SK-N-SH (cell line): ENCODE results near the gene KIF15. TPM values are rescaled to one million over a fixed set of nuclear protein-coding genes. Genes with fewer than 3 reads are reported as not detected.

Source experiments
- CTCF ChIA-PET: fragments of 300-600, 350-600 bp; formaldehyde crosslinking; extraction: SDS; loops from one replicate; lab custom pipeline; 2021; lab: Yijun Ruan, JAX
- POLR2A ChIA-PET: fragments of 350-600 bp; sonication (Branson Sonifier 250); formaldehyde crosslinking; extraction: SDS; loops from one replicate; lab custom pipeline; 2020; ENCODE audit warnings: antibody characterized with exemption, inconsistent platforms; lab: Yijun Ruan, JAX
- DNase-seq: peaks from one replicate; pipeline ENCODE4 v3.0.0; 2012
- H2AFZ ChIP-seq: fragments of 200-600 bp; sonication (generic); 2 replicates; pipeline ENCODE4 v1.8.1; 2016; ENCODE audit warnings: antibody characterized with exemption, mild to moderate bottlenecking, low read depth
- H3F3A ChIP-seq: fragments of 200-600 bp; sonication (generic); replicated peaks from 2 replicates; pipeline ENCODE3; 2016; ENCODE audit warnings: antibody characterized with exemption, mild to moderate bottlenecking; ENCODE audit not compliant: insufficient read depth
- H3K27ac ChIP-seq, 2 experiments: fragments of 200-500 bp in 1 of 2; fragments of 200-600 bp in 1 of 2; sonication (Bioruptor generic) in 1 of 2; sonication (generic), shearing (Covaris generic) in 1 of 2; 2 replicates each; pipeline versions ENCODE4 v1.5.1 to v1.6.1; 2014 to 2016; ENCODE audit warnings: low read depth in 2 of 2, inconsistent platforms in 1 of 2, low read length in 1 of 2, mild to moderate bottlenecking in 1 of 2, mixed read lengths in 1 of 2
- H3K27me3 ChIP-seq: fragments of 200-600 bp; sonication (generic), shearing (Covaris generic); 2 replicates; pipeline ENCODE4 v1.6.1; 2016; ENCODE audit warnings: mixed run types; ENCODE audit not compliant: insufficient read depth
- H3K36me3 ChIP-seq, 2 experiments: fragments of 200-500 bp in 1 of 2; fragments of 200-600 bp in 1 of 2; sonication (Bioruptor generic) in 1 of 2; sonication (generic) in 1 of 2; replicated peaks in 1 of 2; 2 replicates each; pipeline versions ENCODE3 to v1.5.1; 2014 to 2016; ENCODE audit warnings: low read length in 1 of 2, mild to moderate bottlenecking in 1 of 2; ENCODE audit not compliant: insufficient read depth in 2 of 2, control insufficient read depth in 1 of 2
- H3K4me1 ChIP-seq, 2 experiments: fragments of 200-500 bp in 1 of 2; fragments of 200-600 bp in 1 of 2; sonication (Bioruptor generic) in 1 of 2; sonication (generic), shearing (Covaris generic) in 1 of 2; 2 replicates each; pipeline versions ENCODE4 v1.5.1 to v1.6.1; 2014 to 2016; ENCODE audit warnings: low read depth in 1 of 2, low read length in 1 of 2, mixed run types in 1 of 2; ENCODE audit not compliant: insufficient read depth in 2 of 2, control insufficient read depth in 1 of 2
- H3K4me2 ChIP-seq: fragments of 200-600 bp; sonication (generic), shearing (Covaris generic); 2 replicates; pipeline ENCODE4 v1.6.1; 2017; ENCODE audit warnings: mixed run types
- H3K4me3 ChIP-seq, 2 experiments: fragments of 200-500 bp in 1 of 2; fragments of 200-600 bp in 1 of 2; sonication (Bioruptor generic) in 1 of 2; sonication (generic), shearing (Covaris generic) in 1 of 2; 2 replicates each; pipeline versions ENCODE4 v1.5.1 to v1.8.1; 2014 to 2016; ENCODE audit warnings: low read depth in 2 of 2, inconsistent platforms in 1 of 2, low read length in 1 of 2, mild to moderate bottlenecking in 1 of 2, mixed read lengths in 1 of 2, moderate library complexity in 1 of 2
- H3K79me2 ChIP-seq: fragments of 200-600 bp; sonication (generic); 2 replicates; pipeline ENCODE4 v1.8.1; 2017; ENCODE audit warnings: mild to moderate bottlenecking; ENCODE audit not compliant: insufficient read depth
- H3K9ac ChIP-seq: fragments of 200-600 bp; sonication (generic); 2 replicates; pipeline ENCODE4 v1.6.1; 2017; ENCODE audit warnings: mixed run types
- H3K9me2 ChIP-seq: fragments of 200-600 bp; sonication (generic); 2 replicates; pipeline ENCODE4 v1.6.1; 2017; ENCODE audit warnings: mixed run types
- H3K9me3 ChIP-seq: fragments of 200-600 bp; sonication (generic); 2 replicates; pipeline ENCODE4 v1.6.1; 2017; ENCODE audit warnings: mixed run types, mild to moderate bottlenecking, moderate library complexity
- H4K20me1 ChIP-seq: fragments of 200-600 bp; sonication (generic); 2 replicates; pipeline ENCODE4 v1.6.1; 2017; ENCODE audit warnings: mild to moderate bottlenecking, mixed run types; ENCODE audit not compliant: insufficient read depth
- ELF1 ChIP-seq: IDR thresholded peaks from 2 replicates; pipeline ENCODE4 v1.4.0; 2012
- EP300 ChIP-seq, 2 experiments: IDR thresholded peaks; 2 replicates each; pipeline versions ENCODE4 v1.4.0 to v1.6.1; 2012; ENCODE audit warnings: borderline replicate concordance in 1 of 2, low read depth in 1 of 2, low read length in 1 of 2
- FOSL2 ChIP-seq: IDR thresholded peaks from 2 replicates; pipeline ENCODE4 v1.4.0; 2012; ENCODE audit warnings: low read depth, mild to moderate bottlenecking, moderate library complexity, borderline replicate concordance
- FOXJ3 ChIP-seq: sonication (generic); formaldehyde crosslinking; IDR thresholded peaks from 2 replicates; pipeline ENCODE4 v1.5.1; 2020; ENCODE audit warnings: mild to moderate bottlenecking, missing genetic modification reagents
- FOXM1 ChIP-seq: IDR thresholded peaks from 2 replicates; pipeline ENCODE4 v1.4.0; 2012; ENCODE audit warnings: low read depth, mild to moderate bottlenecking
- JUND ChIP-seq: IDR thresholded peaks from 2 replicates; pipeline ENCODE4 v1.4.0; 2012
- MEF2A ChIP-seq: IDR thresholded peaks from 2 replicates; pipeline ENCODE4 v1.4.0; 2012; ENCODE audit warnings: low read depth, borderline replicate concordance
- MXI1 ChIP-seq: IDR thresholded peaks from 2 replicates; pipeline ENCODE4 v1.6.1; 2012; ENCODE audit warnings: mild to moderate bottlenecking, low read depth, low read length, improper control_type of control experiment
- NFIC ChIP-seq: IDR thresholded peaks from 2 replicates; pipeline ENCODE4 v1.4.0; 2012; ENCODE audit warnings: borderline replicate concordance
- NRF1 ChIP-seq: IDR thresholded peaks from 2 replicates; pipeline ENCODE4 v1.6.1; 2012; ENCODE audit warnings: low read depth, mild to moderate bottlenecking, low read length
- POLR2AphosphoS5 ChIP-seq: IDR thresholded peaks from 2 replicates; pipeline ENCODE4 v1.6.1; 2012; ENCODE audit warnings: low read depth, low read length
- RAD21 ChIP-seq: IDR thresholded peaks from 2 replicates; pipeline ENCODE4 v1.6.1; 2012; ENCODE audit warnings: mild to moderate bottlenecking, low read length
- RXRA ChIP-seq: IDR thresholded peaks from 2 replicates; pipeline ENCODE4 v1.4.0; 2012; ENCODE audit warnings: low read depth, mild to moderate bottlenecking, borderline replicate concordance
- SIN3A ChIP-seq: IDR thresholded peaks from 2 replicates; pipeline ENCODE4 v1.6.1; 2012; ENCODE audit warnings: low read depth, mild to moderate bottlenecking, low read length, moderate library complexity, borderline replicate concordance
- SMC3 ChIP-seq: IDR thresholded peaks from 2 replicates; pipeline ENCODE4 v1.6.1; 2012; ENCODE audit warnings: low read depth, low read length, improper control_type of control experiment
- TCF12 ChIP-seq: IDR thresholded peaks from 2 replicates; pipeline ENCODE4 v1.4.0; 2012
- TEAD4 ChIP-seq: IDR thresholded peaks from 2 replicates; pipeline ENCODE4 v1.4.0; 2012; ENCODE audit warnings: mild to moderate bottlenecking, borderline replicate concordance; ENCODE audit not compliant: insufficient read depth
- YY1 ChIP-seq: IDR thresholded peaks from 2 replicates; pipeline ENCODE4 v1.4.0; 2012; ENCODE audit warnings: low read depth, mild to moderate bottlenecking
- WGBS: methylation state at CpG from one replicate; pipeline ENCODE4 v1.1.6; 2017; ENCODE audit warnings: low lambda C conversion rate; 5-methylcytosine and 5-hydroxymethylcytosine counted together
- polyA plus RNA-seq, 3 experiments: library from polyadenylated mRNA; depleted of rRNA; stranded (reverse); fragments of >200 nt; gene quantifications; 2 replicates each; pipeline ENCODE4 v1.2.3, GENCODE V29; 2012
- TF ChIP-seq, protein P1 (sequence below): IDR thresholded peaks from 2 replicates; pipeline ENCODE4 v1.4.0; 2012; ENCODE audit warnings: low read depth
- TF ChIP-seq, protein P2 (sequence below): IDR thresholded peaks from 2 replicates; pipeline ENCODE4; 2012
- TF ChIP-seq, protein P3 (sequence below): IDR thresholded peaks from 2 replicates; pipeline ENCODE4 v1.4.0; 2012; ENCODE audit warnings: low read depth, borderline replicate concordance
- TF ChIP-seq, protein P4 (sequence below): IDR thresholded peaks from 2 replicates; pipeline ENCODE4 v1.6.1; 2012; ENCODE audit warnings: mild to moderate bottlenecking, low read depth, low read length, moderate library complexity

The KIF15 gene
- polyA plus RNA-seq, 1 of the 3 experiments (the other 2 are of a cell fraction), result 2.3 TPM

DNA sequence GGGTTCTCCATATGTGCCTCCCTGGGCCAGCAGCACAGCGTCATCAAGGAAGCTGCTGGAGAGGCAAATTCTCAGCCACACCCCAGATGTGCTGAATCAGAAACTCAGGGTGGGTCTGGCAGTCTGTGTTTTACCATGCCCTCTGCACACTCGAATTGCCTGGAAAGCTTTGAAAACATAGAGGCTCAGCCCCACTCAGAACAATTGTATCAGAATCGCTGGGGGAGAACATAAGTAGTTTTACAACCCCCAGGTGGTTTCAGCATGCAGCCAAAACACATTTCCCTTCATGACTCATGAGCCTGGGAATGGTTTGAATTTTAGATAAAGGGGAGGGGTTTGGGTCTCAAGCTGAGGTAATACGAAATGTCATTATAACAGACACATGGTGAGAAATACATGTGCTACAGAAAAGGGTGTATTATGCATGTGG lies 122.4 kb downstream of the KIF15 start:
- Histone ChIP-seq H3K4me3 (no peak overlapping the region), H3K79me2 (no peaks in the 10 kb centered on the region), H3K27me3 (no peaks in the 10 kb centered on the region), H3K27ac (peak overlapping the region in 1 of 2 experiments; percentile 93; a peak in 3 of 4 replicates), H3K4me2 (peak overlapping the region; percentile 63), H3F3A (peaks cover 10% of the 10 kb centered on the region), H3K9ac (peak overlapping the region; percentile 53; the same call in 1 of the 2 replicates), H3K36me3 (no peaks in the 10 kb centered on the region), H3K9me2 (no peaks in the 10 kb centered on the region), H3K4me1 (peaks cover 6 to 21% of the 10 kb centered on the region in 2 experiments; a peak in 3 of 4 replicates), H2AFZ (peak overlapping the region; percentile 86), H3K9me3 (no peaks in the 10 kb centered on the region), H4K20me1 (no peaks in the 10 kb centered on the region)
- WGBS, result 6% methylated on average over 4 of the region's 4 CpGs
- DNase-seq, result peak; percentile 30
- CTCF ChIA-PET, result interaction anchor here (1.0 kb wide), 1 partner anchor 17 kb away, joined by 3 read pairs; no protein-coding TSS in a partner anchor
- POLR2A ChIA-PET, result no interaction called here
- TF ChIP-seq TCF12, result peak; percentile 97
- TF ChIP-seq EP300 (IDR thresholded peaks at IDR 0.05; ENCODE audit: borderline replicate concordance in 1 of 2, low read depth in 1 of 2, low read length in 1 of 2), result peak in 1 of 2 experiments; percentile 91; a peak in 2 of 4 replicates
- peak; percentile 93 for TF ChIP-seq JUND
- no peak for TF ChIP-seq RAD21
- TF ChIP-seq RXRA, result peak; percentile 70
- peak; percentile 89 for TF ChIP-seq NFIC
- TF ChIP-seq, protein P1, sequence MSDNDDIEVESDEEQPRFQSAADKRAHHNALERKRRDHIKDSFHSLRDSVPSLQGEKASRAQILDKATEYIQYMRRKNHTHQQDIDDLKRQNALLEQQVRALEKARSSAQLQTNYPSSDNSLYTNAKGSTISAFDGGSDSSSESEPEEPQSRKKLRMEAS, result peak; percentile 93
- TF ChIP-seq POLR2AphosphoS5, result peak; percentile 69; the same call in 1 of the 2 replicates
- 0 out of 2 replicates have a peak, but pooled peaks have one; percentile 41 for TF ChIP-seq FOXM1
- TF ChIP-seq, protein P2, sequence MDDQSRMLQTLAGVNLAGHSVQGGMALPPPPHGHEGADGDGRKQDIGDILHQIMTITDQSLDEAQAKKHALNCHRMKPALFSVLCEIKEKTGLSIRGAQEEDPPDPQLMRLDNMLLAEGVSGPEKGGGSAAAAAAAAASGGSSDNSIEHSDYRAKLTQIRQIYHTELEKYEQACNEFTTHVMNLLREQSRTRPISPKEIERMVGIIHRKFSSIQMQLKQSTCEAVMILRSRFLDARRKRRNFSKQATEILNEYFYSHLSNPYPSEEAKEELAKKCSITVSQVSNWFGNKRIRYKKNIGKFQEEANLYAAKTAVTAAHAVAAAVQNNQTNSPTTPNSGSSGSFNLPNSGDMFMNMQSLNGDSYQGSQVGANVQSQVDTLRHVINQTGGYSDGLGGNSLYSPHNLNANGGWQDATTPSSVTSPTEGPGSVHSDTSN, result peak; percentile 66
- TF ChIP-seq NRF1, result no peak
- TF ChIP-seq MXI1, result no peak
- peak; percentile 93 for TF ChIP-seq FOSL2
- TF ChIP-seq TEAD4, result peak; percentile 91
- TF ChIP-seq SIN3A, result peak; percentile 82

DNA sequence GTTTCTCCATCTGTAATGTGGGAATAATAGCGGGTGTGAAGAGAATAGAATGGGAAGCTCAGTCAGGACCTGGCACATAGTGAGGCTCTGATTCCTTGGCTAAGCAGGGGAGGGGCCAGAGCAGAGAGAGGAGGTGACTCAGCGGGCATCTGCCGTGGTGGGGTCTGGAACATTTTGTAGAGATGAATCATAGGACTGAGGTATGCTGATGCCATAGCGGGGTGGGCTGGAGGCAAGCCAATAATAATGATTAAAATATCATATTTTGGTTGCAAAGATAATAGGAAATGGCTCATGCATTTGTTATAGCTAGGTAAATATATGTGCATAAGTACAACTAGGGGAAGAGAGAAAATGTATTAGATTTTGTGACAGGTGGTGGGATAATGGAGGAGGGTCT lies 124.0 kb downstream of the KIF15 start:
- Histone ChIP-seq H3K27ac (peak overlapping the region in 1 of 2 experiments; percentile 93; a peak in 2 of 4 replicates), H3K4me2 (peak overlapping the region; percentile 63)
- TF ChIP-seq, protein P3, sequence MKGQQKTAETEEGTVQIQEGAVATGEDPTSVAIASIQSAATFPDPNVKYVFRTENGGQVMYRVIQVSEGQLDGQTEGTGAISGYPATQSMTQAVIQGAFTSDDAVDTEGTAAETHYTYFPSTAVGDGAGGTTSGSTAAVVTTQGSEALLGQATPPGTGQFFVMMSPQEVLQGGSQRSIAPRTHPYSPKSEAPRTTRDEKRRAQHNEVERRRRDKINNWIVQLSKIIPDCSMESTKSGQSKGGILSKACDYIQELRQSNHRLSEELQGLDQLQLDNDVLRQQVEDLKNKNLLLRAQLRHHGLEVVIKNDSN, result no peak
- TF ChIP-seq POLR2AphosphoS5, result peak; percentile 62; the same call in 1 of the 2 replicates
- no peak for TF ChIP-seq SMC3
- peak; percentile 97 for TF ChIP-seq TCF12
- TF ChIP-seq SIN3A, result peak; percentile 63; the same call in 1 of the 2 replicates
- TF ChIP-seq, protein P1, result peak; percentile 87
- no peak for TF ChIP-seq ELF1
- TF ChIP-seq FOXM1, result no peak
- TF ChIP-seq FOXJ3 (CRISPR knock-in tag), result no peak
- TF ChIP-seq, protein P4, sequence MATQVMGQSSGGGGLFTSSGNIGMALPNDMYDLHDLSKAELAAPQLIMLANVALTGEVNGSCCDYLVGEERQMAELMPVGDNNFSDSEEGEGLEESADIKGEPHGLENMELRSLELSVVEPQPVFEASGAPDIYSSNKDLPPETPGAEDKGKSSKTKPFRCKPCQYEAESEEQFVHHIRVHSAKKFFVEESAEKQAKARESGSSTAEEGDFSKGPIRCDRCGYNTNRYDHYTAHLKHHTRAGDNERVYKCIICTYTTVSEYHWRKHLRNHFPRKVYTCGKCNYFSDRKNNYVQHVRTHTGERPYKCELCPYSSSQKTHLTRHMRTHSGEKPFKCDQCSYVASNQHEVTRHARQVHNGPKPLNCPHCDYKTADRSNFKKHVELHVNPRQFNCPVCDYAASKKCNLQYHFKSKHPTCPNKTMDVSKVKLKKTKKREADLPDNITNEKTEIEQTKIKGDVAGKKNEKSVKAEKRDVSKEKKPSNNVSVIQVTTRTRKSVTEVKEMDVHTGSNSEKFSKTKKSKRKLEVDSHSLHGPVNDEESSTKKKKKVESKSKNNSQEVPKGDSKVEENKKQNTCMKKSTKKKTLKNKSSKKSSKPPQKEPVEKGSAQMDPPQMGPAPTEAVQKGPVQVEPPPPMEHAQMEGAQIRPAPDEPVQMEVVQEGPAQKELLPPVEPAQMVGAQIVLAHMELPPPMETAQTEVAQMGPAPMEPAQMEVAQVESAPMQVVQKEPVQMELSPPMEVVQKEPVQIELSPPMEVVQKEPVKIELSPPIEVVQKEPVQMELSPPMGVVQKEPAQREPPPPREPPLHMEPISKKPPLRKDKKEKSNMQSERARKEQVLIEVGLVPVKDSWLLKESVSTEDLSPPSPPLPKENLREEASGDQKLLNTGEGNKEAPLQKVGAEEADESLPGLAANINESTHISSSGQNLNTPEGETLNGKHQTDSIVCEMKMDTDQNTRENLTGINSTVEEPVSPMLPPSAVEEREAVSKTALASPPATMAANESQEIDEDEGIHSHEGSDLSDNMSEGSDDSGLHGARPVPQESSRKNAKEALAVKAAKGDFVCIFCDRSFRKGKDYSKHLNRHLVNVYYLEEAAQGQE, result peak; percentile 24; the same call in 1 of the 2 replicates
- no peak for TF ChIP-seq RAD21
- TF ChIP-seq YY1, result 0 out of 2 replicates have a peak, but pooled peaks have one; percentile 22
- peak; percentile 76; the same call in 1 of the 2 replicates for TF ChIP-seq RXRA
- TF ChIP-seq JUND, result peak; percentile 99
- 0 out of 2 replicates have a peak, but pooled peaks have one; percentile 13 for TF ChIP-seq MEF2A

More for the DNA sequence above, 124.0 kb downstream of the KIF15 start:
- Histone ChIP-seq H2AFZ (no peak overlapping the region), H3K36me3 (no peaks in the 10 kb centered on the region), H3K4me1 (peaks cover 6 to 21% of the 10 kb centered on the region in 2 experiments; a peak in 3 of 4 replicates), H3F3A (peaks cover 10% of the 10 kb centered on the region), H3K79me2 (no peaks in the 10 kb centered on the region), H3K9me3 (no peaks in the 10 kb centered on the region), H3K4me3 (no peak overlapping the region), H3K9ac (peak overlapping the region; percentile 34; the same call in 1 of the 2 replicates), H4K20me1 (no peaks in the 10 kb centered on the region), H3K9me2 (no peaks in the 10 kb centered on the region), H3K27me3 (no peaks in the 10 kb centered on the region)
- POLR2A ChIA-PET, result no interaction called here
- DNase-seq, result peak; percentile 34
- CTCF ChIA-PET, result interaction anchor here (0.6 to 0.8 kb wide), 2 partner anchors 17 to 29 kb away, joined by 3 to 4 read pairs; no protein-coding TSS in a partner anchor
- 3% methylated on average over 4 of the region's 4 CpGs for WGBS
